COLO668 (cell line): ENCODE measurements around the gene SLC13A3.

ENCODE experiments used
- DNase-seq: peaks from one replicate; lab custom pipeline; 2025; ENCODE audit not compliant: unreplicated experiment; lab: John Stamatoyannopoulos, UW

Gene SLC13A3

GRCh38 chr20:46543959-46544358 lies 107.3 kb downstream of the SLC13A3 start:
- DNase-seq, result no peak

GRCh38 chr20:46543033-46543432 lies 108.2 kb downstream of the SLC13A3 start:
- no peak for DNase-seq

GRCh38 chr20:46541229-46541935 lies 109.9 kb downstream of the SLC13A3 start:
- DNase-seq, result no peak

- DNase-seq, result no peak
Measured at GRCh38 chr20:46539113-46539512, 112.1 kb downstream of the SLC13A3 start.

- no peak for DNase-seq
Measured at GRCh38 chr20:46530640-46531039, 120.6 kb downstream of the SLC13A3 start.

- DNase-seq, result no peak
Measured at GRCh38 chr20:46523696-46524328, 127.4 kb downstream of the SLC13A3 start.

- DNase-seq, result no peak
Measured at GRCh38 chr20:46523108-46523507, 128.2 kb downstream of the SLC13A3 start.

GRCh38 chr20:46520976-46521579 lies 130.2 kb downstream of the SLC13A3 start:
- DNase-seq, result peak; percentile 54

GRCh38 chr20:46520540-46520939 lies 130.7 kb downstream of the SLC13A3 start:
- DNase-seq, result no peak

- no peak for DNase-seq
Measured at GRCh38 chr20:46519471-46520068, 131.7 kb downstream of the SLC13A3 start.

GRCh38 chr20:46512943-46513844 lies 138.1 kb downstream of the SLC13A3 start, which contains the start of gene ZNF334:
Gene ZNF334, minus strand, starts transcription at chr20:46513559. Its CDS starts 1,457 bp downstream, at chr20:46512102.
- peak; percentile 93 for DNase-seq

GRCh38 chr20:46509523-46509922 lies 141.7 kb downstream of the SLC13A3 start:
- DNase-seq, result no peak
